K562 (cell line): ENCODE measurements around the gene DPF1.

Experiments used
- CTCF ChIP-seq, 3 experiments: IDR thresholded peaks in 2 of 3; conservative IDR thresholded peaks in 1 of 3; 2 replicates each; pipeline ENCODE4 v1.5.1; 2011 to 2012; ENCODE audit warnings: low read length in 3 of 3, mild to moderate bottlenecking in 3 of 3, control low read depth in 2 of 3, improper control_type of control experiment in 1 of 3, inconsistent platforms in 1 of 3, low read depth in 1 of 3, mixed read lengths in 1 of 3, moderate library complexity in 1 of 3; ENCODE audit not compliant: insufficient read depth in 2 of 3
- DIDO1 ChIP-seq: fragments of 450-650 bp; IDR thresholded peaks from 2 replicates; pipeline ENCODE4 v1.6.1; 2016; ENCODE audit warnings: low read depth, missing biosample characterization, missing genetic modification characterization
- MAFF ChIP-seq: IDR thresholded peaks from 2 replicates; pipeline ENCODE4 v1.6.1; 2012; ENCODE audit warnings: low read length, improper control_type of control experiment
- NEUROD1 ChIP-seq: fragments of 150-350 bp; IDR thresholded peaks from 2 replicates; pipeline ENCODE4 v1.6.1; 2014; ENCODE audit warnings: borderline replicate concordance, low read length, low read depth; ENCODE audit not compliant: partially characterized antibody
- POLR2A ChIP-seq: fragments of 450-650 bp; conservative IDR thresholded peaks from 2 replicates; pipeline ENCODE4 v1.6.1; 2016
- SAP30 ChIP-seq: fragments of 200-600 bp; sonication (generic); IDR thresholded peaks from 2 replicates; pipeline ENCODE4 v1.6.1; 2012; ENCODE audit warnings: borderline replicate concordance, low read depth, mild to moderate bottlenecking, moderate library complexity, low read length, control low read depth, inconsistent platforms; ENCODE audit not compliant: insufficient read depth, poor library complexity, severe bottlenecking
- ZBTB8A ChIP-seq: fragments of 450-650 bp; IDR thresholded peaks from 2 replicates; pipeline ENCODE4 v1.6.1; 2018; ENCODE audit warnings: mild to moderate bottlenecking, moderate library complexity; ENCODE audit not compliant: partially characterized antibody

DNA sequence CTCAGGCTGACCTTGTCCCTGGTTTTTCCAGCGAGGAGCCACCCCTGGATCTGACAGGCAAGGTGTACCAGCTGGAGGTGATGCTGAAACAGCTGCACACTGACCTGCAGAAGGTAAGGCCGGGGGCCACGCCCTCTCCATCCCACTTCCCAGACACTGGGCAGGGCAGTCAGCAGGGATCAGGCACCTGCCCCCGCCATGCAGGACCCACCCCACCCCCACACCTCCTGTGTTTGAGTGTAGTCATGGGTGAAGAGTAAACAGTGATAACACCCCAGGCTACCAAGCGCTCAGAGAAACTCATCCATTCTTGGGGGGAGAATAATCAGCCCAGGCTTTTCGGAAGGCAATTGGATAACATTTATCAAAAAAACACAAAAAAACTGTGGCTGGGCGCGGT lies 19.9 kb downstream of the DPF1 start:
- TF ChIP-seq DIDO1 (tag) (no peak), MAFF (no peak), POLR2A (no peak), NEUROD1 (no peak), ZBTB8A (no peak), CTCF (IDR thresholded peaks at IDR 0.05 in 2 of 3, conservative IDR thresholded peaks at IDR 0.05 in 1 of 3; ENCODE audit: insufficient read depth in 2 of 3, low read depth in 1 of 3, low read length in 3 of 3) (no peak), SAP30 (no peak)
